ENCODE data around the gene TCERG1. TPM values are rescaled to one million over a fixed set of nuclear protein-coding genes. Genes with fewer than 3 reads are reported as not detected.

The TCERG1 gene
- total RNA-seq, 1 donor from 2014 or later: 121 TPM

DNA sequence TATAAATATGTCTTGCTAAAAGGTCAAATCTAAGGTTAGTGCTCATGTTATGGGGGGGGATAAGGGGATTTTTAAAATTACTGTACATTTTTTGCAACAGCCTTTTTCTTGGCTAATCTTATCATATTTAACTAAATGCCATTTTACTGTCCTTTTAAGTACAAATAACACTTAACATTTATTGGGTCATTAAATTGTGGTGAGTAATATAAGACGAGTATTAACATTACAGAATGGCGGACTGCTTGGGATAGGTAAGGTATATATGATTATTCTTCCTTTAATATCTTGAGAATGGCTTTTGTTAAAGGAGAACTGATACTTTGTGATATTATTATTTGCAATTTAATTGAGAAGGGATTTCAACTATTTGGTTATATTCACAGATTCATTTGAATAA, 35.6 kb downstream of the TCERG1 start:
- no peak for DNase-seq (ENCODE audit: low spot score, unreplicated experiment)
- Mint-ChIP-seq H3K4me3 (ENCODE audit: low read depth) (no peak overlapping the region), H3K27me3 (no peaks in the 10 kb centered on the region), H3K9me3 (ENCODE audit: low read depth) (no peaks in the 10 kb centered on the region), H3K4me1 (ENCODE audit: low read depth) (peaks cover 1% of the 10 kb centered on the region), H3K36me3 (ENCODE audit: insufficient read depth) (peaks cover 31% of the 10 kb centered on the region), H3K27ac (no peak overlapping the region)
- TF ChIP-seq, protein P1, sequence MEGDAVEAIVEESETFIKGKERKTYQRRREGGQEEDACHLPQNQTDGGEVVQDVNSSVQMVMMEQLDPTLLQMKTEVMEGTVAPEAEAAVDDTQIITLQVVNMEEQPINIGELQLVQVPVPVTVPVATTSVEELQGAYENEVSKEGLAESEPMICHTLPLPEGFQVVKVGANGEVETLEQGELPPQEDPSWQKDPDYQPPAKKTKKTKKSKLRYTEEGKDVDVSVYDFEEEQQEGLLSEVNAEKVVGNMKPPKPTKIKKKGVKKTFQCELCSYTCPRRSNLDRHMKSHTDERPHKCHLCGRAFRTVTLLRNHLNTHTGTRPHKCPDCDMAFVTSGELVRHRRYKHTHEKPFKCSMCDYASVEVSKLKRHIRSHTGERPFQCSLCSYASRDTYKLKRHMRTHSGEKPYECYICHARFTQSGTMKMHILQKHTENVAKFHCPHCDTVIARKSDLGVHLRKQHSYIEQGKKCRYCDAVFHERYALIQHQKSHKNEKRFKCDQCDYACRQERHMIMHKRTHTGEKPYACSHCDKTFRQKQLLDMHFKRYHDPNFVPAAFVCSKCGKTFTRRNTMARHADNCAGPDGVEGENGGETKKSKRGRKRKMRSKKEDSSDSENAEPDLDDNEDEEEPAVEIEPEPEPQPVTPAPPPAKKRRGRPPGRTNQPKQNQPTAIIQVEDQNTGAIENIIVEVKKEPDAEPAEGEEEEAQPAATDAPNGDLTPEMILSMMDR (IDR thresholded peaks at IDR 0.05; ENCODE audit: unreplicated experiment): no peak

DNA sequence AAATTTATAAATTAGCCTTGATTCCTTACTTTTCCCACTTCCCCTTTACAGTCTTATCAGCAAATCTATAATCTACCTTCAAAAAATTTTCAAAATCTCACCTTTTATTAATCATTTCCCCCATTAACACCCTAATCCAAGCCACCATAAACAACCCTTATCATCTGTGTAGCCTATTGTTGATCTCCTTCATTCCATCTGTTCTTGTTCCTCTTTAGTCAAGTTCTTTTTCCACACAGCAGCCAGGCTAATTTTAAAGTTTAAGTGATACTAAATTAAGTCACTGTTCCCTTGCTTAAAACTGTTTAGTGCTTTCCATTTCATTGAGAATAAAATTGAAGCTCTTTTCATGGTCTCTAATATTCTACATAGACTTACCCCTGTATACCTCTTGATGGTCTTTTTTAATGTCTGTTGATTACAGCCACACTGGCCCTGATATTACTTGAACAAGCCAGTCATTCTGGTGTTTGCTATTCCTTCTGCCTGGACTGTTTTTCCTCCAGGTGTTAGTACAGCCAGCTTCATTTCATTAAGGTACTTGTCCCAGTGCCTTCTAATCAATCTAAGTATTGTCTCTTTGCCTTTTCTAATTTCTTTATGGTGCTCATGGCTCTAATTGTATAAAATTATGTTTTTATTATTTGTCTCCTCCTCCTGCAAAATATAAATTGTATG, 37.7 kb downstream of the TCERG1 start:
- H3K27ac Mint-ChIP-seq: no peak overlapping the region
- H3K4me1 Mint-ChIP-seq (ENCODE audit: low read depth): peaks cover 1% of the 10 kb centered on the region
- no peak for DNase-seq (ENCODE audit: low spot score, unreplicated experiment)
- TF ChIP-seq, protein P1 (IDR thresholded peaks at IDR 0.05; ENCODE audit: unreplicated experiment): no peak
- H3K36me3 Mint-ChIP-seq (ENCODE audit: insufficient read depth): peaks cover 42% of the 10 kb centered on the region
- H3K4me3 Mint-ChIP-seq (ENCODE audit: low read depth): no peak overlapping the region
- H3K27me3 Mint-ChIP-seq: no peaks in the 10 kb centered on the region
- no peaks in the 10 kb centered on the region for H3K9me3 Mint-ChIP-seq (ENCODE audit: low read depth)

DNA sequence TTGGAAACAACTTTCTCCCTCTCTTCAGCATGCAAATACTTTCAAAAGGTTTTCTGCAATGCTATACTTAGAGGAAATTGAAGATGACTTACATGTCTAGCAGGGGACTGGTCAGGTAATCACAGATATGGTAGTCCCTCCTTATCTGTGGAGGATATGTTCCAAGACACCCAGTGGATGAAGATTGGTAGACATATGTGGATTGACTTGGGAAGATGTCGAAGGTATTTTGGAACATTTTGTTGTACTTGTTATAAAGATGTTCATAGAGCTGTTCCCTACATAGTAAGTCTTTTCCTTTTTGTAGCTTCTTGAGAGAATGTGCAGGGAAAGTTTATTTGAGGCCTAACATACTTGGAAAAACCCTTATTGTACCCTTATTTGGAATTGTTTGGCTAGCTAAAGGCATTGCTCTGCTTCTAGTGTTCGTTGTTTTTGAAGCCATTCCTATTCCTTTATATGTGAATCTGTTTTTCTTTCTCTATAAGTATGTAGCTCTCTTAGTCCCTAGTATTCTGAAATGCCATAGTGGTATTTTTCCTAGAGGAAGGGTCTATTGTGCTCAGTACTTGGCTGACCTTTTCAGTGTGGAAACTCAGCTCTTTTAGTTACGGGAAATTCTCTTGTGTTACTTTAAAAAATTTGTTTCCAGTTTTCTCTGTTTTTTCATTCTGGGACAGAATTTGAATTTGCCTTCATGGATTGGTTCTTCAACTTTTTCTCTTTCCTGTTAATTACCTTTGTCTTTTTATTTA, 43.1 kb downstream of the TCERG1 start:
- no peak overlapping the region for H3K4me3 Mint-ChIP-seq (ENCODE audit: low read depth)
- peaks cover 41% of the 10 kb centered on the region for H3K36me3 Mint-ChIP-seq (ENCODE audit: insufficient read depth)
- H3K27me3 Mint-ChIP-seq: no peaks in the 10 kb centered on the region
- no peak overlapping the region for H3K27ac Mint-ChIP-seq
- DNase-seq (ENCODE audit: low spot score, unreplicated experiment): no peak
- no peaks in the 10 kb centered on the region for H3K9me3 Mint-ChIP-seq (ENCODE audit: low read depth)
- TF ChIP-seq, protein P1 (IDR thresholded peaks at IDR 0.05; ENCODE audit: unreplicated experiment): no peak
- no peaks in the 10 kb centered on the region for H3K4me1 Mint-ChIP-seq (ENCODE audit: low read depth)

DNA sequence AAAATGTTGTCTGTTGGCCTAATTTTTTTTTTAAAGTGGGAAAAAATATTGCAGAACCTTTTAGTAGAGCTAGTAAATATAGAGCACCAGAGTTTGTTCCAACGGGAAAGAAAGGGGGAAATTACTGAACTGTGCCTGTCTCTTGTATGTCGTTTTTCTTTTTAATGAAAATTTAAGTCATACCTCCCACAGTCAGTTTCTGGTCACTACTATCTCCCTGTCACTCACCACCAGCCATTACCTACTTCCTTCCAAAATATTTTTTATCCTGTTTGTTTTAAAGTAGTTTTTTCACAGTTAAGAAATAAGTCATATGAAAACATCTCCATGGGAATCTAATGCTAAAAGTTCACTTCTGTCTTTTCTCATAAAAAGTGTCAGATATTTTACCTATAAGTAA, 47.5 kb downstream of the TCERG1 start:
- H3K36me3 Mint-ChIP-seq (ENCODE audit: insufficient read depth): peaks cover 16% of the 10 kb centered on the region
- H3K27ac Mint-ChIP-seq: no peak overlapping the region
- H3K27me3 Mint-ChIP-seq: no peaks in the 10 kb centered on the region
- no peaks in the 10 kb centered on the region for H3K4me1 Mint-ChIP-seq (ENCODE audit: low read depth)
- no peak overlapping the region for H3K4me3 Mint-ChIP-seq (ENCODE audit: low read depth)
- no peaks in the 10 kb centered on the region for H3K9me3 Mint-ChIP-seq (ENCODE audit: low read depth)
- DNase-seq (ENCODE audit: low spot score, unreplicated experiment): no peak
- TF ChIP-seq, protein P1 (IDR thresholded peaks at IDR 0.05; ENCODE audit: unreplicated experiment): no peak

DNA sequence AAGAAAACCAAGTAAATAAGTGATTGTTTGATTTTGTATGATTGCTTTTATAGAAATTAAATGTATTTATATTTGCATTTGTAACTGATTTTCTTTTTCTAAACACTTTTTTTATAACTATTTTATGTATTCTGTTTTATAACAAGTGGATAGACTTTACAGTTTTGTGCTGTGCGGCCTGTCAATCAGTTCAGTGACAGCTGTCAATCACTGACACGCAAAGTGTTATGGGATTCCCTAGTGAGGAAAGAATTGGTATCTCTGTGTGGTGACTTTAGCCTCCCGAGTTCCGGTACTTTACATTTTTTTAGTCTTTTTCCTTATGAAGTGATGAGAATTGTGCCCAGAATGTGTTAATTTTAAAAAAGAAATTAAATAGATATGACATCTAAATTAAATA, 52.5 kb downstream of the TCERG1 start:
- peaks cover 12% of the 10 kb centered on the region for H3K36me3 Mint-ChIP-seq (ENCODE audit: insufficient read depth)
- no peak overlapping the region for H3K27ac Mint-ChIP-seq
- TF ChIP-seq, protein P1 (IDR thresholded peaks at IDR 0.05; ENCODE audit: unreplicated experiment): no peak
- no peak for DNase-seq (ENCODE audit: low spot score, unreplicated experiment)
- no peaks in the 10 kb centered on the region for H3K9me3 Mint-ChIP-seq (ENCODE audit: low read depth)
- H3K27me3 Mint-ChIP-seq: no peaks in the 10 kb centered on the region
- no peak overlapping the region for H3K4me3 Mint-ChIP-seq (ENCODE audit: low read depth)
- no peaks in the 10 kb centered on the region for H3K4me1 Mint-ChIP-seq (ENCODE audit: low read depth)

Measured in progenitor cell of endocrine pancreas (in vitro differentiated cells).